IMR-90 (cell line): ENCODE measurements around the gene GPR176. TPM values are rescaled to one million over a fixed set of nuclear protein-coding genes. Genes with fewer than 3 reads are reported as not detected.

Source experiments
- ATAC-seq: fragments of 200-7000 bp; cut with Tn5 transposase; 2 replicates; pipeline ENCODE4 v1.9.1; 2020; ENCODE audit warnings: low read depth, mild to moderate bottlenecking, moderate library complexity
- BruUV-seq: library from RNA; stranded (reverse); fragments of 400-500 nt; replicated peaks from 2 replicates; lab custom pipeline; 2021; lab: Mats Ljungman, UMichigan
- CTCF ChIA-PET: fragments of 300-600 bp; formaldehyde crosslinking; extraction: SDS; loops from one replicate; lab custom pipeline; 2021; ENCODE audit warnings: antibody characterized with exemption; lab: Yijun Ruan, JAX
- POLR2A ChIA-PET: fragments of 300-600 bp; sonication (Branson Sonifier 250); formaldehyde crosslinking; loops from one replicate; lab custom pipeline; 2022; ENCODE audit warnings: antibody characterized with exemption; ENCODE audit not compliant: unreplicated experiment; lab: Charles Lee
- DNase-seq: peaks from one replicate; pipeline ENCODE4 v3.0.0; 2013
- H2AFZ ChIP-seq: replicated peaks from 2 replicates; pipeline ENCODE3; 2013; ENCODE audit warnings: low read length, mild to moderate bottlenecking; ENCODE audit not compliant: poor library complexity
- H2AK5ac ChIP-seq: 2 replicates; pipeline ENCODE4 v1.6.1; 2013; ENCODE audit warnings: low read depth, low read length, inconsistent platforms
- H2AK9ac ChIP-seq: replicated peaks from 2 replicates; pipeline ENCODE3; 2013; ENCODE audit warnings: mild to moderate bottlenecking, low read depth, low read length, moderate library complexity; ENCODE audit not compliant: poor library complexity
- H2BK120ac ChIP-seq: 2 replicates; pipeline ENCODE4 v1.6.1; 2013; ENCODE audit warnings: low read depth, low read length, inconsistent platforms
- H2BK15ac ChIP-seq: 3 replicates; pipeline ENCODE4 v1.6.1; 2013; ENCODE audit warnings: low read depth, low read length, inconsistent platforms
- H2BK20ac ChIP-seq: 2 replicates; pipeline ENCODE4 v1.6.1; 2013; ENCODE audit warnings: low read depth, mild to moderate bottlenecking, inconsistent platforms, low read length, moderate library complexity
- H2BK5ac ChIP-seq: 2 replicates; pipeline ENCODE4 v1.6.1; 2013; ENCODE audit warnings: mild to moderate bottlenecking, low read depth, low read length, inconsistent platforms; ENCODE audit not compliant: poor library complexity, severe bottlenecking
- H3K14ac ChIP-seq: replicated peaks from 2 replicates; pipeline ENCODE4 v1.6.1; 2013; ENCODE audit warnings: low read depth, low read length, inconsistent platforms
- H3K18ac ChIP-seq: 2 replicates; pipeline ENCODE4 v1.6.1; 2013; ENCODE audit warnings: low read depth, low read length, control low read depth
- H3K23ac ChIP-seq: 2 replicates; pipeline ENCODE4 v1.6.1; 2013; ENCODE audit warnings: low read depth, low read length, inconsistent platforms
- H3K27ac ChIP-seq: 2 replicates; pipeline ENCODE4 v1.5.1; 2013; ENCODE audit warnings: mild to moderate bottlenecking, control low read depth, low read length; ENCODE audit not compliant: insufficient read depth
- H3K27me3 ChIP-seq: 2 replicates; pipeline ENCODE4 v1.6.1; 2013; ENCODE audit warnings: low read length; ENCODE audit not compliant: control insufficient read depth, insufficient read depth
- H3K36me3 ChIP-seq: 2 replicates; pipeline ENCODE4 v1.6.1; 2013; ENCODE audit warnings: low read length, mixed read lengths; ENCODE audit not compliant: control insufficient read depth, insufficient read depth
- H3K4ac ChIP-seq: 2 replicates; pipeline ENCODE4 v1.6.1; 2013; ENCODE audit warnings: low read depth, low read length, inconsistent platforms
- H3K4me1 ChIP-seq: 2 replicates; pipeline ENCODE4 v1.6.1; 2013; ENCODE audit warnings: low read length, mixed read lengths; ENCODE audit not compliant: control insufficient read depth, insufficient read depth
- H3K4me2 ChIP-seq: 2 replicates; pipeline ENCODE4 v1.6.1; 2013; ENCODE audit warnings: low read depth, mild to moderate bottlenecking, control low read depth, low read length, moderate library complexity
- H3K4me3 ChIP-seq: 2 replicates; pipeline ENCODE4 v1.5.1; 2013; ENCODE audit warnings: low read depth, mild to moderate bottlenecking, control low read depth, low read length, moderate library complexity; ENCODE audit not compliant: insufficient read depth
- H3K56ac ChIP-seq: 2 replicates; pipeline ENCODE4 v1.6.1; 2013; ENCODE audit warnings: low read length, inconsistent platforms; ENCODE audit not compliant: insufficient read depth; ENCODE audit errors: extremely low read depth
- H3K79me1 ChIP-seq, 2 experiments: 2 replicates each; pipeline ENCODE4 v1.6.1; 2013; ENCODE audit warnings: low read length in 2 of 2, inconsistent platforms in 1 of 2, low read depth in 1 of 2
- H3K9ac ChIP-seq: 2 replicates; pipeline ENCODE4 v1.6.1; 2013; ENCODE audit warnings: low read depth, low read length, control low read depth
- H3K9me1 ChIP-seq: 2 replicates; pipeline ENCODE4 v1.6.1; 2013; ENCODE audit warnings: low read length, inconsistent platforms; ENCODE audit not compliant: insufficient read depth
- H3K9me3 ChIP-seq: 2 replicates; pipeline ENCODE4 v1.6.1; 2013; ENCODE audit warnings: low read length; ENCODE audit not compliant: control insufficient read depth, insufficient read depth
- H4K20me1 ChIP-seq: 2 replicates; pipeline ENCODE4 v1.6.1; 2013; ENCODE audit warnings: low read length, inconsistent platforms; ENCODE audit not compliant: insufficient read depth
- H4K5ac ChIP-seq: 2 replicates; pipeline ENCODE4 v1.6.1; 2013; ENCODE audit warnings: mild to moderate bottlenecking, low read depth, low read length, control low read depth
- H4K8ac ChIP-seq, 2 experiments: 2 replicates each; pipeline ENCODE4 v1.6.1; 2013; ENCODE audit warnings: low read depth in 2 of 2, low read length in 2 of 2, control low read depth in 1 of 2, inconsistent platforms in 1 of 2
- H4K91ac ChIP-seq: 2 replicates; pipeline ENCODE4 v1.6.1; 2013; ENCODE audit warnings: low read depth, low read length, inconsistent platforms; ENCODE audit not compliant: insufficient read depth
- CEBPB ChIP-seq: IDR thresholded peaks from 2 replicates; pipeline ENCODE4 v1.6.1; 2012; ENCODE audit warnings: low read depth, low read length, improper control_type of control experiment
- USF2 ChIP-seq: fragments of 150-350 bp; IDR thresholded peaks from 2 replicates; pipeline ENCODE4 v1.6.1; 2017; ENCODE audit warnings: mild to moderate bottlenecking, antibody characterized with exemption, low read length, low read depth
- WGBS, 2 experiments: methylation state at CpG; one replicate each; pipeline versions ENCODE4 v1.1.5 to v1.1.7; 2013; ENCODE audit warnings: missing lambda C conversion rate in 2 of 2; ENCODE audit not compliant: insufficient read length in 1 of 2; ENCODE audit errors: extremely low coverage in 2 of 2; 5-methylcytosine and 5-hydroxymethylcytosine counted together
- dilution Hi-C: fragments of 300-500 bp; cut with HindIII; formaldehyde crosslinking; loops from one replicate; pipeline ENCODE4 v1.14.3; 2018; ENCODE audit warnings: low sequenced_read_pairs; ENCODE audit not compliant: unreplicated experiment
- in situ Hi-C: fragments of 300-500 bp; cut with MboI; formaldehyde crosslinking; loops from 3 replicates; pipeline ENCODE4 v1.14.3; 2019; ENCODE audit warnings: low sequenced_read_pairs, inconsistent platforms, mixed read lengths
- intact Hi-C: fragments of 100-400 bp; cut with micrococcal nuclease; formaldehyde crosslinking; loops from 2 replicates; pipeline ENCODE4 v1.10.0; 2022
- polyA plus RNA-seq, 3 experiments: library from polyadenylated mRNA; depleted of rRNA; stranded (reverse); fragments of >200 nt; gene quantifications; 2 replicates each; pipeline ENCODE4 v1.2.3, GENCODE V29; 2012; ENCODE audit warnings: low replicate concordance in 1 of 3
- total RNA-seq: library from RNA; depleted of rRNA; stranded (reverse); fragments of >200 nt; gene quantifications from 2 replicates; pipeline ENCODE4 v1.2.3, GENCODE V29; 2012

Gene GPR176
- total and polyA plus RNA-seq, 2 of the 4 experiments (the other 2 are of a cell fraction), result 114 to 246 TPM

GRCh38 chr15:39892418-39892817 is 27.6 kb downstream of the GPR176 start:
- 0 out of 2 replicates have a peak overlapping the region, but pooled peaks have one; percentile 30 for H3K27ac ChIP-seq
- H3K9ac ChIP-seq, result no peak overlapping the region
- H3K9me3 ChIP-seq, result peaks cover 2% of the 10 kb centered on the region; the same call in 1 of the 2 replicates
- in situ Hi-C loops, result no loop called here
- no peak overlapping the region for H2BK120ac ChIP-seq
- no peaks in the 10 kb centered on the region for H3K36me3 ChIP-seq
- 0 out of 2 replicates have a peak, but pooled peaks have one; percentile 10 for TF ChIP-seq USF2
- TF ChIP-seq CEBPB, result no peak
- no CpG with 5 or more reads among the region's 5 CpGs for WGBS, 2 experiments
- H4K91ac ChIP-seq, result no peak overlapping the region
- no peak overlapping the region for H3K4me2 ChIP-seq
- peak; percentile 49 for DNase-seq
- H3K18ac ChIP-seq, result no peak overlapping the region
- peaks cover 24 to 63% of the 10 kb centered on the region in 2 experiments for H3K79me1 ChIP-seq
- peak overlapping the region; percentile 7; the same call in 1 of the 2 replicates for H3K4ac ChIP-seq
- ATAC-seq, result no peak
- H3K4me3 ChIP-seq, result no peak overlapping the region
- H3K23ac ChIP-seq, result peak overlapping the region; percentile 44; the same call in 1 of the 2 replicates
- intact Hi-C loops, result no loop called here
- H2AK9ac ChIP-seq, result no peak overlapping the region
- H4K5ac ChIP-seq, result no peak overlapping the region
- CTCF ChIA-PET, result no interaction called here
- POLR2A ChIA-PET, result no interaction called here
- no TSS peak for BruUV-seq
- H4K20me1 ChIP-seq, result peaks cover 66% of the 10 kb centered on the region
- H2BK5ac ChIP-seq, result no peak overlapping the region
- dilution Hi-C loops, result no loop called here
- 0 out of 4 replicates have a peak overlapping the region, but pooled peaks of 1 of the 2 experiments have one; percentile 32 for H4K8ac ChIP-seq
- no peak overlapping the region for H3K56ac ChIP-seq
- H2BK20ac ChIP-seq, result no peak overlapping the region
- H3K14ac ChIP-seq, result peak overlapping the region; percentile 19; the same call in 1 of the 2 replicates
- H2AFZ ChIP-seq, result no peak overlapping the region
- H2AK5ac ChIP-seq, result no peak overlapping the region
- no peaks in the 10 kb centered on the region for H3K27me3 ChIP-seq
- no peak overlapping the region for H2BK15ac ChIP-seq
- peaks cover 32% of the 10 kb centered on the region for H3K9me1 ChIP-seq
- peaks cover 24% of the 10 kb centered on the region for H3K4me1 ChIP-seq
